MM.1S (cell line): ENCODE data around the gene DCTN4.

ENCODE experiments used
- EZH2 ChIP-seq: fragments of 300-600 bp; sonication (generic); optimal IDR thresholded peaks from 2 replicates; pipeline ENCODE3; 2017; ENCODE audit warnings: low read depth, mild to moderate bottlenecking, antibody characterized with exemption, low read length, mixed read lengths
- EZH2phosphoT487 ChIP-seq: fragments of 300-600 bp; sonication (generic); IDR thresholded peaks from 2 replicates; pipeline ENCODE4 v1.6.1; 2018; ENCODE audit warnings: antibody characterized with exemption, low read length
- TF ChIP-seq, protein P1 (sequence below): fragments of 300-600 bp; sonication (generic); IDR thresholded peaks from 2 replicates; pipeline ENCODE4 v1.5.1; 2016; ENCODE audit warnings: antibody characterized with exemption, low read length, mixed read lengths

DNA sequence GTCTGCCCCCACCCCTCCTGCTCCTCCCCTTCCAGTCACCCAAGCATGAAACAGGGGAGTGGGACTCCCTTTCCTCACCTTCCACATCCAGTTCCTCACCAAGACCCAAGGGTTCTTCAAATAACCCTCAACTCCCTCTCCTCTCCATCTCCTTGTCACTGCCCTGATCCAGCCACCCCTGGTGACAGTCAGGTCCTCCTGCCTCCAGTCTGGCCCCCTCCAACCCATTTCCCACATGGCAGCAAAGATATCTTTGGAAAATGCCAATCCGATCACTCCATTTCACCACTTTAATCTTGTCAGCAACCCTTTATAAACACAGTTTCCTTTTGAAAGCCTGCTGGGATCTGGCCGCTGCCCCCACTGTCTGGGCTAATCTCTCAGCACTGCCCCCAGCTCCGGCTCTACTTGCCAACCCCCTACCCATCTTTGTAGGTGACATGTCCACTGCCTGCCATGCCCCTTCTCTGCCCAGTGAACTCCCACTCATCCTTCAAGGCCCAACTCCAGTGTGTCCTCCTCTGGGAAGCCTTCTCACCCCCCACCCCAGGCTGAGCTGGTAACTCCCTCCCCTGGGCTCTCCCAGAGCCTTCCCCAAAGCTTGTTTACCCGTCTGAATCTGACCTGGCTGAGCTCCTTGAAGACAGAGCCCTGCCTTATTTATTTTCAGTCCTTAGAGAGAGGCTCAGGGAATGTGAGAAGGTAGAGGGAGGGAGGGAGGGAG lies 98.5 kb downstream of the DCTN4 start:
- TF ChIP-seq, protein P1, sequence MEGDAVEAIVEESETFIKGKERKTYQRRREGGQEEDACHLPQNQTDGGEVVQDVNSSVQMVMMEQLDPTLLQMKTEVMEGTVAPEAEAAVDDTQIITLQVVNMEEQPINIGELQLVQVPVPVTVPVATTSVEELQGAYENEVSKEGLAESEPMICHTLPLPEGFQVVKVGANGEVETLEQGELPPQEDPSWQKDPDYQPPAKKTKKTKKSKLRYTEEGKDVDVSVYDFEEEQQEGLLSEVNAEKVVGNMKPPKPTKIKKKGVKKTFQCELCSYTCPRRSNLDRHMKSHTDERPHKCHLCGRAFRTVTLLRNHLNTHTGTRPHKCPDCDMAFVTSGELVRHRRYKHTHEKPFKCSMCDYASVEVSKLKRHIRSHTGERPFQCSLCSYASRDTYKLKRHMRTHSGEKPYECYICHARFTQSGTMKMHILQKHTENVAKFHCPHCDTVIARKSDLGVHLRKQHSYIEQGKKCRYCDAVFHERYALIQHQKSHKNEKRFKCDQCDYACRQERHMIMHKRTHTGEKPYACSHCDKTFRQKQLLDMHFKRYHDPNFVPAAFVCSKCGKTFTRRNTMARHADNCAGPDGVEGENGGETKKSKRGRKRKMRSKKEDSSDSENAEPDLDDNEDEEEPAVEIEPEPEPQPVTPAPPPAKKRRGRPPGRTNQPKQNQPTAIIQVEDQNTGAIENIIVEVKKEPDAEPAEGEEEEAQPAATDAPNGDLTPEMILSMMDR: no peak
- TF ChIP-seq EZH2phosphoT487: no peak
- TF ChIP-seq EZH2: no peak
